Body of pancreas (tissue), 4 donors: Measurements from ENCODE around the gene TMEM151B. TPM values are rescaled to one million over a fixed set of nuclear protein-coding genes. Genes with fewer than 3 reads are reported as not detected.

Experiments
- ATAC-seq: fragments of 150-250 bp; one replicate; pipeline ENCODE4 v1.9.1; 2016
- DNase-seq, 4 donors: peaks; one replicate each; pipeline ENCODE4 v3.0.0-alpha.2; 2019
- H3K27ac ChIP-seq, 4 donors: fragments of 200-600 bp; sonication (generic); 1 replicate in 3 of 4; 2 replicates in 1 of 4; pipeline versions ENCODE4 v1.5.1 to v1.6.1; 2016 to 2019; ENCODE audit warnings: mild to moderate bottlenecking in 1 of 4, mixed read lengths in 1 of 4, moderate library complexity in 1 of 4
- H3K27me3 ChIP-seq, 2 donors: fragments of 200-600 bp; sonication (generic); one replicate each; pipeline ENCODE4 v1.6.0; 2016; ENCODE audit warnings: mild to moderate bottlenecking in 1 of 2
- H3K36me3 ChIP-seq, 2 donors: fragments of 200-600 bp; sonication (generic); replicated peaks in 1 of 2; 2 replicates each; pipeline ENCODE4 v1.5.1; 2016; ENCODE audit warnings: low read depth in 2 of 2; ENCODE audit not compliant: insufficient read depth in 1 of 2
- H3K4me1 ChIP-seq: fragments of 200-600 bp; sonication (generic); one replicate; pipeline ENCODE4 v1.6.0; 2016
- H3K4me3 ChIP-seq, 2 donors: fragments of 200-600 bp; sonication (generic); 1 replicate in 1 of 2; 2 replicates in 1 of 2; pipeline ENCODE4 v1.5.1; 2016 to 2019
- H3K9me3 ChIP-seq, 3 donors: fragments of 200-600 bp; sonication (generic); 1 replicate in 2 of 3; 2 replicates in 1 of 3; pipeline ENCODE4 v1.5.1; 2016
- POLR2A ChIP-seq, 3 donors: fragments of 450-650 bp; IDR thresholded peaks; one replicate each; pipeline ENCODE4 v1.6.1; 2016; ENCODE audit warnings: antibody characterized with exemption in 3 of 3, mild to moderate bottlenecking in 2 of 3
- WGBS, 2 donors: methylation state at CpG; one replicate each; pipeline ENCODE4 v1.1.5; 2017; 5-methylcytosine and 5-hydroxymethylcytosine counted together
- intact Hi-C: fragments of 100-400 bp; cut with DNase I; formaldehyde crosslinking; loops from one replicate; pipeline ENCODE4 v1.15.1; 2023
- total RNA-seq, 2 donors: library from RNA; depleted of rRNA; stranded (reverse); fragments of >200 nt; gene quantifications; one replicate each; pipeline ENCODE4 v1.1.0, GENCODE V29; 2016
- TF ChIP-seq, protein P1 (sequence below), 7 experiments: fragments of 450-650 bp in 4 of 7; fragments of 200-600 bp in 3 of 7; sonication (generic) in 3 of 7; IDR thresholded peaks; one replicate each; pipeline ENCODE4 v1.5.1; 2016 to 2019; ENCODE audit warnings: antibody characterized with exemption in 7 of 7

The TMEM151B gene
- total RNA-seq, 2 donors from 2014 or later: under 0.01 to 0.66 TPM

DNA sequence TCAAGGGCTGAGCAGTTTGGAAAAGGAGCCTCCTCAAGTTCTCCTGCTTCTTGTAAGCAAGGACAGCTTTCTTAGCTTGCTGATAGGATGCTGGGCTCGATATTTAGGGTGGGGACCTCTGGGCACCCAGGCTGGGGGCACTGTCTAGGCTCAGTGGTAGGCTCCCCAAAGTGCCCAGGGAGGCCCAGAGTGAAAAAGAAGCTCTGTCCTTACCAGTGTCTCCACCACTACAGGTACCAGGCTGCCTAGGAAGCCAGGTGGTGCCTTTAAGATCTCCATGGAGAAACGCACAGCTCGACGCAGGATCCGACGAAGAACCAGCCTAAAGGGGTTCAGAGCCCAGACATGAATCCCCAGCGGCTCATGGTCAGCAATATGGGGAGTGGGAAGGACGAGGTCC, 36.5 kb downstream of the TMEM151B start:
- TF ChIP-seq POLR2A (IDR thresholded peaks at IDR 0.05): no peak
- TF ChIP-seq, protein P1, sequence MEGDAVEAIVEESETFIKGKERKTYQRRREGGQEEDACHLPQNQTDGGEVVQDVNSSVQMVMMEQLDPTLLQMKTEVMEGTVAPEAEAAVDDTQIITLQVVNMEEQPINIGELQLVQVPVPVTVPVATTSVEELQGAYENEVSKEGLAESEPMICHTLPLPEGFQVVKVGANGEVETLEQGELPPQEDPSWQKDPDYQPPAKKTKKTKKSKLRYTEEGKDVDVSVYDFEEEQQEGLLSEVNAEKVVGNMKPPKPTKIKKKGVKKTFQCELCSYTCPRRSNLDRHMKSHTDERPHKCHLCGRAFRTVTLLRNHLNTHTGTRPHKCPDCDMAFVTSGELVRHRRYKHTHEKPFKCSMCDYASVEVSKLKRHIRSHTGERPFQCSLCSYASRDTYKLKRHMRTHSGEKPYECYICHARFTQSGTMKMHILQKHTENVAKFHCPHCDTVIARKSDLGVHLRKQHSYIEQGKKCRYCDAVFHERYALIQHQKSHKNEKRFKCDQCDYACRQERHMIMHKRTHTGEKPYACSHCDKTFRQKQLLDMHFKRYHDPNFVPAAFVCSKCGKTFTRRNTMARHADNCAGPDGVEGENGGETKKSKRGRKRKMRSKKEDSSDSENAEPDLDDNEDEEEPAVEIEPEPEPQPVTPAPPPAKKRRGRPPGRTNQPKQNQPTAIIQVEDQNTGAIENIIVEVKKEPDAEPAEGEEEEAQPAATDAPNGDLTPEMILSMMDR (IDR thresholded peaks at IDR 0.05): no peak
- Histone ChIP-seq H3K9me3 (no peaks in the 10 kb centered on the region), H3K27me3 (no peaks in the 10 kb centered on the region), H3K36me3 (peaks cover 26% of the 10 kb centered on the region in 2 donors), H3K4me1 (peaks cover 1% of the 10 kb centered on the region), H3K4me3 (no peak overlapping the region), H3K27ac (no peak overlapping the region)
- 82 to 86% methylated on average over 3 to 8 of the region's 8 CpGs for WGBS, 2 donors
- no peak for ATAC-seq
- intact Hi-C loops: no loop called here
- DNase-seq: no peak

DNA sequence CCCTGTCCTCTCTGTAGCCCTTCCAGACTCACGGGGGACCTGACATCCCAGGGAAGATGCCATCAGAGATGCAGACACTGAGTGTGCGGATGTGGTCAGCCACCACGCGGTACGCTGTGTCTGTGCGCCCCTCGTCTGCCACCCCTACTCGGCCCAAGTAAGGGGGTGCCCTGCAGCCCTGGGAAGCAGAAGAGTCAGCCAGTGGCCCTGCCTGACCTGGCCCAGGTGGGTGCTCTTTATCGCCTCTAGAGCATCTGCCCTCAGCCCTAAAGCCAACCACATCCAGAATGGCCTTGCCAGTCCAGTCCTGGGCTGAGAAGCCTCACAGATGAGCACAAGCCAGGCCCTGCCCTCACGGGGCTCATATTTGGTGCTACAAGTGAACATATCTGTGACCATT, 37.0 kb downstream of the TMEM151B start:
- ATAC-seq (no peak), DNase-seq (no peak)
- Histone ChIP-seq H3K27ac (no peak overlapping the region), H3K9me3 (no peaks in the 10 kb centered on the region), H3K4me3 (no peak overlapping the region), H3K4me1 (peaks cover 6% of the 10 kb centered on the region), H3K27me3 (no peaks in the 10 kb centered on the region), H3K36me3 (peaks cover 22 to 26% of the 10 kb centered on the region in 2 donors)
- 87 to 94% methylated on average over 2 to 4 of the region's 10 CpGs for WGBS, 2 donors
- intact Hi-C loops: no loop called here
- no peak for TF ChIP-seq POLR2A (IDR thresholded peaks at IDR 0.05)
- TF ChIP-seq, protein P1 (IDR thresholded peaks at IDR 0.05): no peak

DNA sequence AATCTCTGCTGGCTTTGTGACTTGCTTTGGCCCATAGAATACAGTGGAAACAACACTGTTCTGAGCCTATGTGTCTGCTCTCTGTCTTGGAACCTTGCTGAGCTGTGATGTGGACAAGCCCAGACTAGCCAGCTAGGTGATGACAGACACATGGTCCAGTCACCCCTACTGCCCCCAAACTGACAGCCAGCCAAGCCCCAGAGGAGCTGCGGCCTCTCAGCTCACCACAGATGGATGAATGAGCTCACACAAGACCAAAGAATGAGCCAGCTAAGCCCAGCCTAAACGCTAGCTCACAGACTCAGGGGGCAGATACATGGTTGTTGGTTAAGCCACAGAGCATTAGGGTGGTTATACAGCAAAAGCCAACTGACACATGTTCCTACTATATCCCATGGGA, 38.8 kb downstream of the TMEM151B start:
- no peak for TF ChIP-seq POLR2A (IDR thresholded peaks at IDR 0.05)
- TF ChIP-seq, protein P1 (IDR thresholded peaks at IDR 0.05): no peak
- Histone ChIP-seq H3K27me3 (no peaks in the 10 kb centered on the region), H3K9me3 (no peaks in the 10 kb centered on the region), H3K27ac (no peak overlapping the region), H3K4me1 (peaks cover 10% of the 10 kb centered on the region), H3K36me3 (peaks cover 17 to 22% of the 10 kb centered on the region in 2 donors), H3K4me3 (no peak overlapping the region)
- DNase-seq: no peak
- WGBS, 2 donors: 87% methylated on average over 2 of the region's 2 CpGs; no CpG with 5 or more reads in 1 of the 2 donors
- intact Hi-C loops: no loop called here
- no peak for ATAC-seq

DNA sequence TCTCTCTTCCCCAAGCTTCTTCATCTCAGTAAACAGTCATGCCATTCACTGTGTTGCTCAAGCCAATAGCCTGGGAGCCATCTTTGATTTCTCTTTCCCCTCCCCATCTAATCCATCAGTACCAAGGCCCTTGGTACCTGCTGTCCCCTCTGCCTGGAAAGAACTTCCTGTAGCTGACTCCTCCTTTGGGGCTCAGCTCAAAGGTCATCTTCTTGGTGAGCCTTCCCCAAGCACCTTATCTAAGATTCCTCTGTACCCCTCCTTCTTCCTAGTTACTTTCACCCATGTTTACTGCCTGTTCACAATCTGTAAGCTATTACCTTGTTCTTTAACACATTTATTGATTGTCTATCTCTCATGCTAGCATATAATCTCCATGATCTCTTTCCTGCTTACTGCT, 39.4 kb downstream of the TMEM151B start:
- TF ChIP-seq POLR2A (IDR thresholded peaks at IDR 0.05): no peak
- TF ChIP-seq, protein P1 (IDR thresholded peaks at IDR 0.05): no peak

DNA sequence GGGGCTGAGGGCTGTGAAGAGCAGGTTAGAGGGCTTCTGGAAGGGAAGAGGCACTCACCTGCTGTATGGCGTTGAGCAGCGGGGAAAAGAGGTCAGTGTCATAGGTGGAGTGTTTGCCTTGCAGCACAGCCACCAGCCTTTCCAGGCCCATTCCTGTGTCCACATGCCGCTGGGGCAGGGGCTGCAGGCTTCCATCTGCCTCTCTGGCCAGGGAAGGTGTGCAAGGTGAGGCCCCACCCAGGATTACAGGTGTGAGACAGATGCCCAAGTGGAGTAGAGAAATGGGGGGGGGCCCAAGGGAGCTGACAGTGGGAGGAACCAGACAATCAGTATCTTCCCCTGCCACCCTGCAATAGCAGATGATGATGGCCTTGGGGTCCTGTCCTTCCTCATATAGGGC, 40.0 kb downstream of the TMEM151B start:
- Histone ChIP-seq H3K27ac (no peak overlapping the region), H3K4me1 (peaks cover 10% of the 10 kb centered on the region), H3K36me3 (peaks cover 13 to 22% of the 10 kb centered on the region in 2 donors), H3K27me3 (no peaks in the 10 kb centered on the region), H3K9me3 (no peaks in the 10 kb centered on the region), H3K4me3 (no peak overlapping the region)
- ATAC-seq: no peak
- TF ChIP-seq, protein P1 (IDR thresholded peaks at IDR 0.05): no peak
- no peak for TF ChIP-seq POLR2A (IDR thresholded peaks at IDR 0.05)
- DNase-seq: no peak
- intact Hi-C loops: no loop called here
- 96 to 97% methylated on average over 3 of the region's 3 CpGs for WGBS, 2 donors

More for the DNA sequence above, 39.4 kb downstream of the TMEM151B start:
- Histone ChIP-seq H3K4me1 (peaks cover 10% of the 10 kb centered on the region), H3K27me3 (no peaks in the 10 kb centered on the region), H3K27ac (no peak overlapping the region), H3K36me3 (peaks cover 17 to 22% of the 10 kb centered on the region in 2 donors), H3K4me3 (no peak overlapping the region), H3K9me3 (no peaks in the 10 kb centered on the region)
- intact Hi-C loops: no loop called here
- ATAC-seq (no peak), DNase-seq (no peak)
